HG03457 (cell line): Measurements from ENCODE around the gene ZDHHC11B.

Experiments
- ATAC-seq: cut with Tn5 transposase; IDR thresholded peaks from one replicate; pipeline ENCODE4 v1.9.1; 2021; ENCODE audit warnings: moderate number of reproducible peaks; ENCODE audit not compliant: unreplicated experiment

Gene ZDHHC11B

DNA sequence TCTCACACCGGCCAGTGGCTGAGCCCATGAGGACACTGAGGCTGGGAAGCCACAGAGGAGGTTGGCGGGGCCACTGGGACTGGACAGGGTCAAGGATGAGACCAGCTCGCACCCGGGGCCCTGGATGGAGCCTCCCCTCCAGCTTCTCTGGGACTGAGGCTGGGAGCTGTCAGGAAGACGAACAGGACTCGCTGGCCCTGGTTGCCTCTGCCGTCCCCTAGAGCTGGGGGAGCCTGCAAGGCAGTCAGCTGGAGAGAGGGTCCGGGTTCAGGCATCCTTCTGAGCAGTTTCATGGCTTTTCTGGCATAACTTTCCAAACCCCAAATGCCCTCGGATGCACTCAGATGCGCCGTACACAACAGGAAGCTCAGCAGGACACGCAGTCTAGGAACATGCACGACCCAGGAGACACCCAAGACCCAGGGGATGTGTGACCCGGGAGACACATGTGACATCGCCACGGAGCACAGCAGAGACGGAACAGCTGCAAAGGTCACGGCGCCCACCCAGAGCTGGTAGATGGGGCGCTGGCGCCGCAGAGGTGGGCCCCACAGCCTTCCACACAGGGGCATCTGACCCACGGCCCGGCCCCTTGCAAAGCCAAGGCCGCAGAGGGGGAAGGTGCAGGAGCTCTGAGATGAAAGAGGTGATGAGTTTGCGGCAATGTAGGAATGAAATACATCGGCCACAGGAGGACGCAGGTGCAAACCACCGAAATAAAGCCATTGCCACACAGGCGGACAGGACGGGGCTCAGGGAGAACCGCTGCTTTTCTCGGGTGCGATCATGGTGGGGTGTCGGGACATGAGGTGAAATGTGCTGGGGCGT lies 108.4 kb downstream of the ZDHHC11B start:
- no peak for ATAC-seq

DNA sequence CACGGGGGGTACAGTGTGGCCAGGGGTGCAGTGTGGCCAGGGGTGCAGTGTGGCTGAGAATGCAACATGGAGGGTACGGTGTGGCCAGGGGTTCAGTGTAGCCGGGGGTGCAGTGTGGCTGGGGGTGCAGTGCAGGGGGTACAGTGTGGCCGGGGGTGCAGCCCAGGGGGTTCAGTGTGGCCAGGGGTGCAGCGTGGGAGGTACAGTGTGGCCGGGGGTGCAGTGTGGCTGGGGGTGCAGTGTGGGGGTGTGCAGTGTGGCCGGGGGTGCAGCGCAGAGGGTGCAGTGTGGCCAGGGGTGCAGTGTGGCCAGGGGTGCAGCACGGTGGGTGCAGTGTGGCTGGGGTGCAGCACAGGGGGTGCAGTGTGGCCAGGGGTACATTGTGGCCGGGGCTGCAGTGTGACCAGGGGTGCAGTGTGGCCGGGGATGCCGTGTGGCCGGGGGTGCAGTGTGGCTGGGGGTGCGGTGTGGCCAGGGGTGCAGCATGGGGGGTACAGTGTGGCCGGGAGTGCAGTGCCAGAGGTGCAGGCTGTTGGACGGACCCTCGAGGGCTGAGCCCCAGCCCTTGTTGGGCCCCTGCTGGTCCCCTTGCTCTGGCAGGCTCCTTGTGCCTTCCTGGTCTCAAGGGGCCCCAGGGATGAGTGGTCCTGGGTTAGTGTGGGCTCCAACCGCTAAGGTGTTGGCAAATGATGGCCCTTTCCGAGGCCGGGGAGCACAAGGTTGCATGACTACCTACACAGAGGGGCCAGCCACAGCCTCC lies 109.2 kb downstream of the ZDHHC11B start:
- no peak for ATAC-seq

DNA sequence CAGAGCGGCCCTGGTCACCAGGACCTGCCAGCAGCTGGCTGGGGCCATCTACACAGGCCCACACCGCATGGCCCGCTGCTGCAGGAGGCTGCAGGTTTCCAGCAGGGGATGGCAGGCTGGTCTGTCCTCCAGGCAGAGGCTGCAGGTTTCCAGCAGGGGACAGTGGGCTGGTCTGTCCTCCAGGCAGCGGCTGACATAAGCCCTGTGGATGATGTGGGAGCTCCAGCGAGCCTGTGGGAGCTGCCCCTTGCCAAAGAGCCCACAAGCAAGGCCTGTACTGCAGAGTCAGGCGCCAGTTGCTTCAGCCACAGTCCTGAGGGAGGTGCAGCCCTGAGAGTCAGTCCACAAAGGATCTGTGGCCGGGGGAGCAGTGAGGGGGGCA lies 109.9 kb downstream of the ZDHHC11B start:
- ATAC-seq: no peak

DNA sequence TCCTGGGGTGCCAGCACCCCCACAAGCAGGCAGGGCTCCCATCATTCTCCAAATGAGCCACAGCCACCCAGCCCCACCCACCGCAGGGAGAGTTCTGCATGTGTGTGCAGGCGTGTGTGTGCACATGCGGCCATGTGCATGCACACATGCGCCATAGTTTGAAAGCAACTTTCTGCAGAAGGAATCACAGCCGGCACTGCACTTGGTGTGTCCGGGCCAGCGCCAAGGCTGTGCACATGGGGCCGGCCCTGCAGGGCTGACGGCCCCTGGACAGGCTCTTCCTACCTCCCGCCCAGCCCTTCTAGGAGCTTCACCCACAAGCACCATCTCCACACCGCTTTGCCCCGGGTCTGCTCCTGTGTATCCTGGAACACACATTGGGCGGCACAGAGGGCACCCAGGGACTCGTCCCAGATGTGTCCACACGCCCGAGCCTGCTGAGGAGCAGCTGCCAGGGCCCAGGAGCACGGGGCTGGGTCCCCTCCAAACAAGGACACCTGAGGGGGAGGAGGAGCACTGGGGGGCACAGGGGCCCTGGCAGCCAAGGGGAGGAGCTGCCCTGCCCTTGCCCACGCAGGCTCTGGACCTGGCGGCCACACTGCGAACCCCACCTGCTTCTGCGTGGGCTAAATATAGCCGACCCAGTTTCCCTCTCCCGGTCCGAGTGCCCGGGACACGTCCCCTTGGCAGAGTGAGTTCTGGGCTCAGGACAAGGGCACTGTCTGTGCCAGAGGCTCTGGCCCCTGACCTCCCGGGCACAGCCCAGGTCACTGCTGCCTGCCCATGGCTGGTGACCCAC lies 110.5 kb downstream of the ZDHHC11B start:
- no peak for ATAC-seq

DNA sequence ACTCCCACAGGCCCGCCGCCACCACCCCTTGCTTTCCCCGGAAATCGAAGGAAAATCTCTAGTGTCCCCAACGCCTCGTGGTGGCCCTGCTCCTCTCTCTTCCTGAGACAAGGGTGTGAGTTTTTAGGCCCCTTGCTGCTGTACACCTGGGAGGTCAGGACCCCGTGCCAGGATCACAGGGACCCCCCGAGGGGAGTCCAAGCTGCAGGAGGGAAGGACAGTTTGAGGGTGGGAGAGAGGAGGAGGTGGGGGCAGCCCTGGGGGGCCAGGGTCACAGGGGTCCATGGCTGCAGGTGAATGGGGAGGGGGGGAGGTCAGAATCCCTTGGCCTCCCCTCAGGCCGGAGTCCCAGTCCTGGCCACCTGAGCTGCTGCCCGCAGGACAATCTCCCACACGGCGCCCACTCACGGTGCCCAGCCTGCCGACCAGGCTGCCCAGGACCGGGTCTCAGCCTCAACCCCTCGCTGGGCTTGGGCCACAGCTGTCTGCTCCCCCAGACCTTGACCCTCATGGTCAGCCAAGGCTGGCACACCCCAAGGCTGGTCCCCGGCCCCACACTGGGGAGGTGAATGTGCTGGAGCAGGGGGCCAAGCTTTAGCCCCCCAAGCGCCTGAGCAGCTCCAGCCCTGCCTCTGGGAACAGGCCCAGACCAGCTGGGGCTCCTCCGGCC lies 111.2 kb downstream of the ZDHHC11B start:
- ATAC-seq: no peak

DNA sequence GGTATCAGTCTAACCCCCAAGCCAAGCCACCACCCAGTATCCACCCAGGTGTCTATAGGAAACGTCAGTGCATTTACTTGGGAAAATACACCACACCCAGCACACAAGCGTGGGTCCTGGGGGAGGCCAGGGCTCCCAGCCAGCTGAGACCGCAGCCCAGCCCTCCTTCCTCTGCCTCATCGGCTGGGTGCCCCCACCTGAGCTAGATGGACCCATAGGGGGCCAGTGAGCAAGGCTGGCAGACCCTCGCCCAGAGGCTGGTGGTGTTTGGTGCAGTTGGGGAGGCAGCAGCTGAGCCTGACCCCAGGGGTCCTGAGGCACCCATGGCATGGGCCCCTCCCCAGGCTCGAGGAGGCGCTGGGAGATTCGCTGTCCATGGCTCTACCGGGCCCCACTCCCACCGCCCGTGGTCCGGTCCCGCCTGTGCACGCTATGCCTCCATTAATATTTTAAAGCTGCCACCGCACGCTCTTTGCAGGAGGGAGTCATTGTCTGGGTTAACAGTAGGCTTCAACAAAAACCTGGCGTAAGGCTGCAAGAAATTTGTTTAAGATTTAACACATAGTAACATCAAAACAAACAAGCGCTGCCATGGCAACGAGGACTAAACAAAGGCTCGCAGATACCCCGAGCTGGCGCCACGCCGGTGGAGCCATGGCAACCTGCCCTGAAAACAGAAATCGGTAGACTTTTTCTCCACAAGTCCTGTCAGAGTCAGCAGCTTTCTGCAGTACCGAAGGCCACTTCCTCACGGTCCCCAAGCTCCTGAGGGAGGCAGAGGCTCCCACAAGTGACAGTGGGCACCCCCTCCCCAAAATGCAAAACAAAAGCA lies 112.0 kb downstream of the ZDHHC11B start:
- ATAC-seq: no peak

DNA sequence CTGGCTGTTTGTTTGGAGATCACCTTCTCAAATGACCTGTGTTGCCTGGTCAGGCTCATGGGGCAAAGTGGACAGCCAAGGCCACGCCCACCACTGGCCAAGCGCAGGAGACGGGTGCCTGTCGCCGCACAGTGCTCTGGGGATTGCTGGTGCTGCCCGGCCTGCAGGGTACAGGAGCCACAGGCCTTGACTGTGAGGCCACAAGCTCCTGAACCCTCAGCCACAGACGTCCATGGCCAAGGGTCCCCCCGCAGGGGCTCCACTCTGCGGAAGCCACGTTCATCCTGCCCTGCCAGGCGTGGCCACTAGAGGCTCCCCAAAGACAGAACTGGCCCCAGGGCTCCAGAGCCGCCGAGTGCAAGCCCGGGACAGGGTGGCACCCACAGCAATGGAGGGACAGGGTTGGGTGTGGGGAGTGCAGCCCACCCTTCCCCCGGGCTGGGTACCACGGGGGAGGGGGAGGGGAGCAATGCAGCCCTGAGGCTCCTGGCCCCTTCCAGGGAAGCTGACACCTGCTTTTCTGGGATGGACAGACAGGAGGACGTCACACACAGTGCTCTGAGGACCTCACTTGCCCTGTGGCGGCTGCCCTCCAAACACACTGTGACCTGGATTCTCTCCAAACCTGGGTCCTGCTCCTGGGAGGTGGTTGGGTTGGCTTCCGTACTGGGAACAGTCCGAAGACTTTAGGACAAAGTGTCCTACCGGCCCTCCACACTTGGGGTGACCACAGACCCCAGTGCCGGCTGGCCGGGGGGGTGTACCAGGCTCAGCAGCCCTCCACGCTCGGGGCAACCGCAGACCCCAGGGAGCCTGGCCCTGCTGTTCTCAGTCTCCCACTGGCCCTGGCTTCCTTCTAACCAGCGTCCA lies 112.8 kb downstream of the ZDHHC11B start:
- ATAC-seq: no peak

DNA sequence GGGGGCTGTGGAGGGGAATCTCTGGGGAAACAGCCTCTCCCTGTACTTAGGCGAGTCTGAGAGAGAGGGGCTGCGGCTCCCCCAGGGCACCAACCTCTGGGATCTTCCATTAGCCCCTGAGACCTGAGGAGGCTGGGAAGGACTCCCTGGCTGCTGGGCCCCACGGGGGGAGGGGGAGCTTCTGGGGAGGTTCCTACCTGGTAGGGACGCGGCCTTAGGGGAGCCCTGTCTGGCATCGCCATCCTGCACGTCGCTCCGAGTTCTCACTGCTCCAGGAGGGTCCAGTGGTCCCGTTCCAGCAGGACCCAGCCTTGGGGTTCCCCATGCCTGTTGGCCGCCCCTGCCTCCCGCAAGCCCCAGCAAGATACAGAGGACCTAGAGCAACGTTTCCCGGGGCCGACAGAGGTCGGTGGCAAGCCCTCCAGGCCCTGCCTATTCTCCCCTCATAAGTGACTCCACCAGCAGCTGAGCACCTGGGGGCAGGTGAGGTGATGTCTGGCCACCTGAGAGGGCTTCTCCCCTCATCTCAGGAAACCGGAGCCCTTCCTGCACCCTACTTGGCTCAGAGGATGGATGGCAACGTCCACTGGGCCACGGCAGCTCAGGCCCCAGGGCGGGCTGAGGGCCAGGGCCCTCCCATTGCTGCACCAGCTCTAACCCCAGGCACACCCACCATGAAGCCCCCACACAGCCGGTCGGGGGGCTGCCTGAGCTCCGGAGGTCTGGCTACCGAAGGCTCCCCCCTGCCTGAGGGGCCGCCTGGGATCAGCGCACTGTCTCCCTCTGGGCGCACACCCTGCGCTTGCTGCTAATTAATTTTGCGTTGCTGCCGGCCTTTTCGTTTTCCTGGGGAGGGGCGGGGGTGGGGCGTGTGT lies 113.9 kb downstream of the ZDHHC11B start:
- ATAC-seq: no peak

DNA sequence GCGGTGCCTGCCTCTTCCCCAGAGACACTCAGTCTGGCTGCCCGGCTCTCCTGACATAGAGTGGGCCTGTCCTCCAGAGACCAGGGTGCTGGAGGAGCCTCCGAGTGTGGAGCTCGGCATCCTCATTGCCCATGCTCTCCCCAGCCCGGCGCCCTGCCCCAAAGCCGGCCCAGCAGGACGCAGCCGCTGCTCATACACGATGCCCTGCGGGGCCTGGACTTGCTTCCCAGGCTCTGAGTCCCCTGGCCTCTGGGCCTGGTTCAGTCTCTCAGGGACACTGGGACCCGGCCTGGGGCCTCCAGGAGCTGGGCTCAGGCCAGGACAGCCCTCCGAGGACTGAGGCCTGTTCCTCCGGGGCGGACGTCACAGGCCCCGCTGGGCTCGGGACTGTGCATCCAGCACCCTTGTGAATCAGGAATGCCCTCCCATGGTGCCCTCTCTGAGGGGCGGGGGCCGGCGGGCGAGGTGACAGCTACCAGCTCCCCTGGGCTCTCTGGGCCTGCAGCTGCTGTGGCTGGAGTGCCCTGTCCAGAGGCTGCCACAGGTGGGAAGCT lies 114.6 kb downstream of the ZDHHC11B start:
- no peak for ATAC-seq

DNA sequence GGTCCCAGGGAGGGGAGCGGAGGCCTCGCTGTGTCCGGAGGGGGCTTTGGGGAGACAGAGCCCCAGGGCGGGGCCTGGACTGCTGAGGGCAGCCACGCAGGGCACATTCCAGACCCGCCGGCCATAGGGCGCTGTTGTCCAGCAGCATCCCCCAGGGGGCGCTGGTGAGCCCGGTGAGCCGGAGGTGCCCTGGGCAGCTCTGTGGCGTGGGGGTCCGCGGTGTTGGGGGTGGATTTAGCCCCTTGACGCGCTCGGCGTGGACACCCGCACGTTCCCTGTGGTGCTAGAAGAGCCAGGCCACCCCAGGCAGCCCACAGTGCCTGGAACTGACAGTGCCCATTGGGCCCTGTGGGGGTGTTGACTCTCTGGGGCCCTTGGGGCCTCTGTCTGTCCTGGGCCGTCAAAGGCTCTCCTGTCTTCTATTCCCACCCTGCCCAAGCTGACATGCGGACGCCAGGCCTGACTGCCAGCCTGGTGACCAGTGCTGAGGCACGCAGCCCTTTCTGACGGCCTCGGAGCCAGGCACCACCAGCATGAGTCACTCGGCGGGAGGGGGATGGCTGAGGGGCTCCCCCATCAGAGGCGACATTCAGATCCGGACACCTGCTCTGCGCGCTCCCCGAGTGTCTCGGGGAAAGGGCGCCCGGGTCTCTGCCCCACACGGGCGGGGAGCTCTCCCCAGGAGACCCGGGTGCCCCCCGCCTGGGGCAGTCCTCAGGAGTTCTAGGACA lies 115.3 kb downstream of the ZDHHC11B start:
- no peak for ATAC-seq

DNA sequence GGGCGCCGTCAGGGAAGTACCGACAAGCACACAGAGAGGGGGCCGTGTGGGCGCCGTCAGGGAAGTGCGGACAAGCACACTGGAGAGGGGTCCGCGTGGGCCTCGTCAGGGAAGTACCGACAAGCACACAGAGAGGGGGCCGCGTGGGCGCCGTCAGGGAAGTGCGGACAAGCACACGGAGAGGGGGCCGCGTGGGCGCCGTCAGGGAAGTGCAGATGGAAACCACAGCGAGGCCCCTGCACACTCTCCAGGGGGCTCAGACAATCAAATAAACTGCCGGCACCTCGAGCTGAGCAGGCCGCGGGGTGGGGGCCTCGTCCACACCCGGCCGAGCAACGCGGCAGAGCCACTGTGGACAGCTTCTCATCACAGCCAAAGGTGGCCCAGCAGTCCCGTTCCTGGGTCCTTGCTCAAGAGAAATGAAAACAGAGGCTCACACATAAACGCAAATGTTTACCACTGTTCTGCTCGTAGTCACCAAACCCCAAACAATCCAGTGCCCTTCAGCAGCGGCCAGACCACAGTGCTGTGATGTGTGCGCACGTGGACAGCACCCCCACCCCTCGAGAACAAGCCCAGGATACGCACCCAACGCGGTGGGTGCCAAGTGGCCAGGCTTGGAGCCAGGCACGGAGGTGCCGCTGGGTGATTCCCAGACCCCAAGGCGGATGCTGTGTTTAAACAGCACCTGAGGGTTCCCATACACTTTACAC lies 116.1 kb downstream of the ZDHHC11B start:
- ATAC-seq: no peak

DNA sequence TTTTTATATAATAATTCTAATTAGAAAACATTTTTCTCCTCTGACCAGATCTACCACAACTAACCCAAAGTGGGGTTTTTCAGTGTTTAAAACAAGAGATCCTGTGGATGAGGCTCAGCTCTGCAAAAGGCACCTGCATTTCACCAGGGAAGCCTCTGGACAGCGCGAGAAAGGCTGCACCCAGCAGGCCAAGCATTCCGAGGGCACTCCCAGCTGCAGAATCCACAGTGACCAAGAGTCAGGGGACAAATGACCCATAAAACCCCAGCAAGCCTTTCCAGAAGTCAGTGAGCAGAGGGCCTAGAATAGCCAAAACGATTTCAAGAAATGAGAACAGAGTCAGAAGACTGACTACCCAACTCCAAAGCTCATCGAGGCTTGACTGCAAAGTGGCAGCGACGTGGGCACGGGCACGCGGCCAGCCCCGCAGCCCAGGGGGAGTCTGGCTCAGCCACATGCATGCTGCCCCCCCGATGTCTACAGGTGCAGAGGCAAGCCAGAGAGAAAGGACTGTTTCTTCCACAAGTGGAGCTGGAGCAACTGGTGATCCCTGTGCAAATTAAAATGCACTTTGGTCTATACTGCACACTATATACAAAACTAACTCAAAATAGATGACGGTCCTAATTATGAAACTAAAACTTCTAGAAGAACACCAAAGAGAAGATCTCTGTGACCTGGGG lies 117.6 kb downstream of the ZDHHC11B start:
- ATAC-seq: no peak

DNA sequence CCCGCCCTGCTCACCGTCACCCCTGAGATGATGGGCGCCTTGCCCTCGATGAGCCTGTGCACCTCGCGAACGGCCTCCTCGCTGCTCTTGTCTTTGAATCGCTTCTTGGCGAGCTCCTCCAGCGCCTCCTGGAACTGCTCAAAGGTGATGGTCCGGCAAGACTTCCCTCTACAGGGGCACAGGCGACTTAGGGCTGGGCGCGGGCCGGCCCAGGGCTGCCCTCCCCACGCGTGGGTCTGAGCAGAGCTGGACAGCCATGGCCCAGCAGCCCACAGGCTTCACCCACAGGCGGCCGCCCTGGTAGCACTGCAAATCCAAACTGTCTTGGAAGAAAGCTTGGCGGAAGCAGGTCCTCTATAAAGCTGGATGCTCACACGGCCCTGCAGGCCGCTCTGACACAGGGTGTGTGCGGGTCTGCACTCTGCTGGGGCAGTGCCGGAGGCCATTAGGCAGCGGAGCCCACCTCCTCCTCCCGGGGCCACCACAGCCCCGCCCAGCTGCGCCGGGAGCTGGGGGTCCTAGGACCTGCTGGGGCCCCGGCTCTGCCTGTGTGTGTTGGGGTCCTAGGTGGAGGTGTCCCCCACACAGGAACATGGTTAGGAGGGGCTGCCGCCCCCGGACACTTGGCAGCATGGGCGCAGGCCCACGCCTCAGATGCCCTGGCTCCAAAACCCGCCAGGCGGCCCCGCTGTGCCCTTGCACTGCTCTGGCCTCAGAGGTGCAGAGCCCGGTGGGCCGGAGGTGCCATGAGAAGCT lies 118.4 kb downstream of the ZDHHC11B start:
- no peak for ATAC-seq

DNA sequence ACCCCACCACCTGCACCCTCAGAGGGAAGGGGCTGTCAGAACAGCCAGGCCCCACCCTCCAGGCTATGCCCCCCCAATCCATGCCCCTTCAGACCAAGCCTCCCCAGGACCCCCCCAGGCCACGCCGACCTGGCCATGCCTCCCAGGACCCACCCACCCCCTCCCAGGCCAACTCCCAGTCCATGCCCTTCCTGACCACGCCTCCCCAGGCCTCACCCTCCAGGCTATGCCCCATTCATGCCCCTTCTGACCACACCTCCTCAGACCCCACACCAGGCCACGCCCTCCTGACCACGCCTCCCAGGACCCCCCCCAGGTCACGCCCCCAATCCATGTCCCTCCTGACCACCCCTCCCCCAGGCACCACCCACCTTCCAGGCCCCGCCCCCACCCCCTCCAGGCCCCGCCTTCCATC lies 119.0 kb downstream of the ZDHHC11B start:
- ATAC-seq: no peak

DNA sequence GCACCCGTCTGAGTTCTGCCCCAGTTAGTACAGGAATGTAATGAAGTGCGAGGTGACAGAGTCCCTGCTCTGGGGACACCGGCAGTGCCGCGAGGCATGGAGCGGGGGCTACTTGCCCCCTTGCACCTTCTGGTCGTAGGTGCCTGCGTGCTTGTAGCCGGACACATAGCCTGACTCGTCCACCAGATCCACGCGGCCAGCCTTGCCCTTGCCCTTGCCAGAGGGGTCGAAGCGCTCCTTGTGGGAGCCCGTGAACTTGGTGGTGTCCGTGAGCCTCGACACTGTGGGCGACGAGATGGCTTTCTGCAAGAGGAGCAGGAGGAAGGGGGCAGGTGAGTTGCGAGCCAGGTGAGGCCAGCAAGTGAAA lies 119.6 kb downstream of the ZDHHC11B start:
- no peak for ATAC-seq
